A549 (cell line): ENCODE measurements around the gene MYRIP. TPM values are rescaled to one million over a fixed set of nuclear protein-coding genes. Genes with fewer than 3 reads are reported as not detected.

Experiments used
- ATAC-seq, 2 experiments: fragments of 200-7000 bp in 1 of 2; fragments of >200 bp in 1 of 2; cut with Nextera tagmentation in 1 of 2; cut with Tn5 transposase in 1 of 2; 3 replicates each; pipeline versions ENCODE4 v1.8.0 to v1.9.1; 2018 to 2020; ENCODE audit warnings: mild to moderate bottlenecking in 1 of 2, moderate library complexity in 1 of 2
- CTCF ChIA-PET: fragments of 300-600 bp; sonication (Branson Sonifier 250); formaldehyde crosslinking; extraction: SDS; loops from one replicate; lab custom pipeline; 2021; ENCODE audit warnings: antibody characterized with exemption, inconsistent platforms; lab: Yijun Ruan, JAX
- POLR2A ChIA-PET: fragments of 350-600 bp; formaldehyde crosslinking; extraction: SDS; loops from one replicate; lab custom pipeline; 2021; ENCODE audit warnings: antibody characterized with exemption, inconsistent platforms; lab: Yijun Ruan, JAX
- DNase-seq, 2 experiments: peaks; one replicate each; pipeline versions ENCODE4 v3.0.0 to v3.0.0-alpha.2; 2011 to 2016; ENCODE audit warnings: low read depth in 1 of 2, low spot score in 1 of 2
- FAIRE-seq: peaks from 2 replicates; lab custom pipeline; 2011; peaks lifted over from hg19 to GRCh38; lab: Jason Lieb, UNC
- H3K27ac ChIP-seq, 2 experiments: fragments of >200 bp; sonication (Bioruptor Twin); formaldehyde crosslinking; 3 replicates each; pipeline ENCODE4 v1.5.1; 2016 to 2017
- H3K4me1 ChIP-seq: fragments of >200 bp; sonication (Bioruptor Twin); formaldehyde crosslinking; 3 replicates; pipeline ENCODE4 v1.6.1; 2016
- H3K4me2 ChIP-seq: fragments of >200 bp; sonication (Bioruptor Twin); formaldehyde crosslinking; 3 replicates; pipeline ENCODE4 v1.6.1; 2016
- H3K4me3 ChIP-seq: fragments of >200 bp; sonication (Bioruptor Twin); formaldehyde crosslinking; 3 replicates; pipeline ENCODE4 v1.5.1; 2016
- H3K9me3 ChIP-seq: fragments of >200 bp; sonication (Bioruptor Twin); formaldehyde crosslinking; 3 replicates; pipeline ENCODE4 v1.6.1; 2016
- ATOH8 ChIP-seq: fragments of 250-450 bp; sonication (Bioruptor Pico); IDR thresholded peaks from 2 replicates; pipeline ENCODE4 v1.5.0; 2020; ENCODE audit warnings: low read depth, mild to moderate bottlenecking, moderate library complexity
- CHD4 ChIP-seq: fragments of 200-600 bp; sonication (generic); IDR thresholded peaks from 2 replicates; pipeline ENCODE4 v1.6.1; 2016; ENCODE audit warnings: antibody characterized with exemption, mild to moderate bottlenecking, borderline replicate concordance
- CTCF ChIP-seq: fragments of >200 bp; sonication (Bioruptor Twin); formaldehyde crosslinking; IDR thresholded peaks from 3 replicates; pipeline ENCODE4 v1.5.1; 2016
- HDAC2 ChIP-seq: fragments of 200-600 bp; sonication (generic); IDR thresholded peaks from 2 replicates; pipeline ENCODE4 v1.6.1; 2016
- HEYL ChIP-seq: fragments of 250-450 bp; sonication (Bioruptor Pico); IDR thresholded peaks from 2 replicates; pipeline ENCODE4 v1.8.0; 2021; ENCODE audit warnings: mild to moderate bottlenecking, moderate library complexity
- HOXA7 ChIP-seq: fragments of 250-450 bp; sonication (Bioruptor Pico); IDR thresholded peaks from 2 replicates; pipeline ENCODE4 v1.5.0; 2020; ENCODE audit warnings: mild to moderate bottlenecking, moderate library complexity
- HOXB13 ChIP-seq: fragments of 250-450 bp; sonication (Bioruptor Pico); IDR thresholded peaks from 2 replicates; pipeline ENCODE4 v1.5.0; 2020; ENCODE audit warnings: low read depth, mild to moderate bottlenecking, moderate library complexity
- KDM1A ChIP-seq: fragments of 200-600 bp; sonication (generic); IDR thresholded peaks from 2 replicates; pipeline ENCODE4 v1.6.1; 2016; ENCODE audit warnings: low read depth, mild to moderate bottlenecking
- KDM5A ChIP-seq: fragments of 200-600 bp; sonication (generic); IDR thresholded peaks from 2 replicates; pipeline ENCODE4 v1.6.1; 2016; ENCODE audit warnings: antibody characterized with exemption, mild to moderate bottlenecking
- MAFK ChIP-seq: fragments of 450-650 bp; IDR thresholded peaks from 2 replicates; pipeline ENCODE4 v1.6.1; 2014; ENCODE audit not compliant: partially characterized antibody
- NFE2L2 ChIP-seq: fragments of 150-350 bp; conservative IDR thresholded peaks from 2 replicates; pipeline ENCODE4 v1.6.1; 2014; ENCODE audit warnings: low read length
- PHF8 ChIP-seq: fragments of 200-600 bp; sonication (generic); IDR thresholded peaks from 2 replicates; pipeline ENCODE4 v1.6.1; 2016; ENCODE audit warnings: low read depth, mild to moderate bottlenecking, antibody characterized with exemption, moderate library complexity, borderline replicate concordance
- POLR2A ChIP-seq: IDR thresholded peaks from 2 replicates; pipeline ENCODE4 v1.6.1; 2012; ENCODE audit warnings: mild to moderate bottlenecking, low read length
- POLR2AphosphoS2 ChIP-seq: conservative IDR thresholded peaks from 2 replicates; pipeline ENCODE4 v1.6.1; 2012; ENCODE audit warnings: low read length, improper control_type of control experiment, inconsistent platforms
- RAD21 ChIP-seq, 2 experiments: fragments of >200 bp in 1 of 2; sonication (Bioruptor Twin) in 1 of 2; formaldehyde crosslinking in 1 of 2; IDR thresholded peaks in 1 of 2; conservative IDR thresholded peaks in 1 of 2; 2 replicates in 1 of 2; 3 replicates in 1 of 2; pipeline ENCODE4 v1.6.1; 2012 to 2018; ENCODE audit warnings: inconsistent platforms in 1 of 2
- RARB ChIP-seq: fragments of 250-450 bp; sonication (Bioruptor Pico); IDR thresholded peaks from 2 replicates; pipeline ENCODE4 v1.8.0; 2021; ENCODE audit warnings: mild to moderate bottlenecking, moderate library complexity
- RFX5 ChIP-seq: fragments of 450-650 bp; IDR thresholded peaks from 2 replicates; pipeline ENCODE4 v1.7.1; 2014; ENCODE audit warnings: antibody characterized with exemption, mild to moderate bottlenecking, moderate library complexity
- RNF2 ChIP-seq: fragments of 200-600 bp; sonication (generic); IDR thresholded peaks from 2 replicates; pipeline ENCODE4 v1.6.1; 2016; ENCODE audit warnings: low read depth, mild to moderate bottlenecking, antibody characterized with exemption, moderate library complexity, borderline replicate concordance
- SMC3 ChIP-seq: fragments of >200 bp; sonication (Bioruptor Twin); formaldehyde crosslinking; IDR thresholded peaks from 3 replicates; pipeline ENCODE4 v1.6.1; 2018; ENCODE audit warnings: inconsistent platforms
- USF2 ChIP-seq: fragments of 450-650 bp; IDR thresholded peaks from 2 replicates; pipeline ENCODE4 v1.6.1; 2014; ENCODE audit warnings: antibody characterized with exemption
- ZFP36 ChIP-seq: fragments of 450-650 bp; IDR thresholded peaks from 2 replicates; pipeline ENCODE4 v1.6.1; 2014; ENCODE audit warnings: borderline replicate concordance; ENCODE audit not compliant: partially characterized antibody
- ZNF302 ChIP-seq: fragments of 250-450 bp; sonication (Bioruptor Pico); IDR thresholded peaks from 2 replicates; pipeline ENCODE4 v1.9.0; 2021; ENCODE audit warnings: inconsistent platforms, mild to moderate bottlenecking, moderate library complexity
- WGBS: methylation state at CpG from one replicate; pipeline ENCODE4 v1.1.6; 2017; ENCODE audit errors: missing lambda C conversion rate; 5-methylcytosine and 5-hydroxymethylcytosine counted together
- polyA plus RNA-seq, 4 experiments: library from polyadenylated mRNA; depleted of rRNA in 3 of 4; stranded (reverse); fragments of >200 nt; fragmentation: RNase III in 1 of 4; extraction: RNeasy Plus Mini Kit Qiagen cat#74134 plus additional on column Dnase treatment in 1 of 4; gene quantifications; 2 replicates in 3 of 4; 3 replicates in 1 of 4; pipeline ENCODE4 v1.2.3, GENCODE V29; 2011 to 2017
- TF ChIP-seq, protein P1 (sequence below): fragments of 150-350 bp; IDR thresholded peaks from 2 replicates; pipeline ENCODE4 v1.6.1; 2014; ENCODE audit warnings: low read depth, mild to moderate bottlenecking, low read length
- TF ChIP-seq, protein P2 (sequence below): fragments of >200 bp; sonication (Bioruptor Twin); formaldehyde crosslinking; IDR thresholded peaks from 3 replicates; pipeline ENCODE4 v1.6.1; 2016
- TF ChIP-seq, protein P3 (sequence below): IDR thresholded peaks from 2 replicates; pipeline ENCODE4 v1.6.1; 2012

The MYRIP gene
- polyA plus RNA-seq, 2 of the 4 experiments (the other 2 are of a cell fraction), result not detected

DNA sequence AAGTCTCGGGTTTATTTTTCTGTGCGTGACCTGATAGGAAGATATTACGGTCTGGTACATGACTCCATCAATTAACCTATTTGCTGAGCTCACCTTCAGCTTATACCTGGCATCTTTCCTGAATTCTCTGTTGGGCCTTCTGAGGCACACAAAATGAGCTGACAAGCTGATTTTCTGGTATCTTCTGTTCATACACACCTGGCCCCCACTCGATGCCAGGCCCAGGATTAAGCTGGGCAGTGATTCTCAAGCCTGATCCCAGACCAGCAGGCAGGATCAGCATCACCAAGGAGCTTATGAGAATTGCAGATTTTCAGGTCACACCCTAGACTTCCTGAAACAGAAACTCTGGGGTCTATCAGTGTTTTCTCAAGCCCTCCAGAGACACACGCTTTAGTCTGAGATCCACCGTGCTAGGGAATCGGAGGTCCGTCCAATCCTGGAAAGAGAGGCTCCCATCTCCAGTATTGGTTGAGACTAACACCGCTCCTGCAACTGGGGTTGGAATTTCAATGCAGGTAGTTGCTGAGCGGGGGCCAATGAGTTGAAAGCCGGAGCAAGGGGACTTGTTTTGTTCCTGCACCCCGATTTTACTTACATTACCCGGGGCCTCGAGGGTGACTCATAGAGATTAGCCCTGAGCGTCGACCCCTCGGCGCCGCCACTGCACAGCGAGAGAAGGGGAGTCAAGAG, 499.5 kb downstream of the MYRIP start:
- H3K4me3 ChIP-seq, result peak overlapping the region; percentile 47
- peak overlapping the region; percentile 70 to 90 for H3K27ac ChIP-seq
- CTCF ChIA-PET, result interaction anchor here (1.0 to 1.8 kb wide), 8 partner anchors 9 to 122 kb away, joined by 3 to 8 read pairs (median 4); no protein-coding TSS in a partner anchor
- TF ChIP-seq ATOH8 (CRISPR knock-in tag) (no peak), ZFP36 (no peak), PHF8 (peak; percentile 27; the same call in 1 of the 2 replicates), HDAC2 (no peak), HEYL (no peak), KDM1A (no peak)
- TF ChIP-seq, protein P1, sequence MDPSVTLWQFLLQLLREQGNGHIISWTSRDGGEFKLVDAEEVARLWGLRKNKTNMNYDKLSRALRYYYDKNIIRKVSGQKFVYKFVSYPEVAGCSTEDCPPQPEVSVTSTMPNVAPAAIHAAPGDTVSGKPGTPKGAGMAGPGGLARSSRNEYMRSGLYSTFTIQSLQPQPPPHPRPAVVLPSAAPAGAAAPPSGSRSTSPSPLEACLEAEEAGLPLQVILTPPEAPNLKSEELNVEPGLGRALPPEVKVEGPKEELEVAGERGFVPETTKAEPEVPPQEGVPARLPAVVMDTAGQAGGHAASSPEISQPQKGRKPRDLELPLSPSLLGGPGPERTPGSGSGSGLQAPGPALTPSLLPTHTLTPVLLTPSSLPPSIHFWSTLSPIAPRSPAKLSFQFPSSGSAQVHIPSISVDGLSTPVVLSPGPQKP, result no peak
- TF ChIP-seq, all 56 proteins: peak for 1
- WGBS, result 40% methylated on average over 13 of the region's 20 CpGs
- FAIRE-seq (no peak), DNase-seq (no peak), ATAC-seq (peak in 1 of 2 experiments; percentile 10; a peak in 1 of 6 replicates)
- H3K4me2 ChIP-seq, result peak overlapping the region; percentile 76
- peaks cover 6% of the 10 kb centered on the region; the same call in 2 of the 3 replicates for H3K4me1 ChIP-seq
- POLR2A ChIA-PET, result interaction anchor here (2.0 kb wide), 1 partner anchor 117 kb away, joined by 8 read pairs; no protein-coding TSS in a partner anchor
- no peaks in the 10 kb centered on the region for H3K9me3 ChIP-seq

- peaks cover 6% of the 10 kb centered on the region; the same call in 2 of the 3 replicates for H3K4me1 ChIP-seq
- FAIRE-seq, result no peak
- ATAC-seq, result peak; percentile 96 to 97
- POLR2A ChIA-PET, result interaction anchor here (2.0 kb wide), 1 partner anchor 117 kb away, joined by 8 read pairs; no protein-coding TSS in a partner anchor
- peak within 1 kb of the TSS; percentile 88 for H3K4me2 ChIP-seq
- no peaks in the 10 kb centered on the region for H3K9me3 ChIP-seq
- CTCF ChIA-PET, result interaction anchor here (1.0 to 1.8 kb wide), 8 partner anchors 10 to 123 kb away, joined by 3 to 8 read pairs (median 4); no protein-coding TSS in a partner anchor
- peak; percentile 77 to 94 for DNase-seq
- peak within 1 kb of the TSS; percentile 87 to 93 for H3K27ac ChIP-seq
- H3K4me3 ChIP-seq, result peak within 1 kb of the TSS; percentile 78
- 1% methylated on average over 31 of the region's 50 CpGs for WGBS
- TF ChIP-seq RFX5 (no peak), KDM5A (no peak), HOXB13 (CRISPR knock-in tag) (no peak), ZNF302 (CRISPR knock-in tag) (no peak), SMC3 (peak; percentile 31; the same call in 1 of the 3 replicates), ZFP36 (no peak), CHD4 (no peak), RARB (no peak), POLR2A (peak; percentile 29), HOXA7 (CRISPR knock-in tag) (no peak), MAFK (no peak), HEYL (no peak), USF2 (peak; percentile 94), CTCF (peak; percentile 78), POLR2AphosphoS2 (no peak), RNF2 (no peak), NFE2L2 (no peak), RAD21 (conservative IDR thresholded peaks at IDR 0.05 in 1 of 2, IDR thresholded peaks at IDR 0.05 in 1 of 2) (0 out of 5 replicates have a peak, but pooled peaks have one; percentile 8 to 21)
- TF ChIP-seq, protein P2, sequence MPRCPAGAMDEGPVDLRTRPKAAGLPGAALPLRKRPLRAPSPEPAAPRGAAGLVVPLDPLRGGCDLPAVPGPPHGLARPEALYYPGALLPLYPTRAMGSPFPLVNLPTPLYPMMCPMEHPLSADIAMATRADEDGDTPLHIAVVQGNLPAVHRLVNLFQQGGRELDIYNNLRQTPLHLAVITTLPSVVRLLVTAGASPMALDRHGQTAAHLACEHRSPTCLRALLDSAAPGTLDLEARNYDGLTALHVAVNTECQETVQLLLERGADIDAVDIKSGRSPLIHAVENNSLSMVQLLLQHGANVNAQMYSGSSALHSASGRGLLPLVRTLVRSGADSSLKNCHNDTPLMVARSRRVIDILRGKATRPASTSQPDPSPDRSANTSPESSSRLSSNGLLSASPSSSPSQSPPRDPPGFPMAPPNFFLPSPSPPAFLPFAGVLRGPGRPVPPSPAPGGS, result 0 out of 3 replicates have a peak, but pooled peaks have one; percentile 36
- TF ChIP-seq, protein P3, sequence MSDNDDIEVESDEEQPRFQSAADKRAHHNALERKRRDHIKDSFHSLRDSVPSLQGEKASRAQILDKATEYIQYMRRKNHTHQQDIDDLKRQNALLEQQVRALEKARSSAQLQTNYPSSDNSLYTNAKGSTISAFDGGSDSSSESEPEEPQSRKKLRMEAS, result peak; percentile 42; the same call in 1 of the 2 replicates
Measured at GRCh38 chr3:40309418-40309924, 500.1 kb downstream of the MYRIP start, which contains the start of gene EIF1B. Gene EIF1B (plus strand): TSS chr3:40309707. CDS start chr3:40309942, 235 bp downstream.
